NOMO-1 treated with dmso at 0.1 percent for 144 hours (cell line): Measurements from ENCODE around the gene NOP9.
A peak's percentile ranks its signal among the peaks of the same experiment; 100 is the strongest.

Experiments used
- DNase-seq: peaks from one replicate; lab custom pipeline; 2025; ENCODE audit not compliant: unreplicated experiment; lab: John Stamatoyannopoulos, UW

The NOP9 gene

DNA sequence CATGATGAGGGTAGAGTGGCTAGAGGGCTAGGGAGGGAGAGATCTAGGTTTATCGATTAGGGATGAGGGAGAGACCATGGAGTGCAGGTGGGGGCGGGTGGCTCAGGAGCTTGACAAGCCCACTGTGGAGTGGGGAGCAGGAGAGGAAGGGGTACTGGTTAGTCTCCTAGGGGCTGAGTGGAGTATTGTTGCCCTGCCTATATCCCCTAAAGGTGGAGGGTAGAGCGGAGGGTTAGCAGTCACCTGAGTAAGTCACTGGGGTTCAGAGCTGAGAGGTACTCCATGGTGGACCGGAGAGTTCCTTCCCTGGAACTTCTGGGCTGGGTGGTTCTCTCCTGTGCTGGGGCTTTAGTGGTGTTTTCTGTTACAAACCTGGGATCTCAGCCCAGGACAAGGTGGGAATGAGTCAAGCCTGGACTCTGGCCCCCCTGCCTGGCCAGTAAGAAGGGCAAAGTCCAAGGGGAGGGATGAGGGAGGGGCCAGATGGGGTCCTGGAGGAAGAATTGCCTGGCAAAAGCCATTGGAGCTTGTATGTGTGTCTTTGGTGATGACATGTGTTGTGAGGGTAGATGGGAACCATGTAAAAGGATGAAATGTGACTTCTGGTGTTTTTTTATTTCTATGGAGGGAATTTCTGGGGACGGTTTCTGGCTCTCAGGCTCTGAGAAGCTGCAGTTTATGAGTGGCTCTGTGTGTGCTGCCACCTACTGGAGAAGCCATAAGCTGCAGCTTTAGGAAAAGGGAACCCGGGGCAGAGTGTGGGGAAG, 8.1 kb downstream of the NOP9 start, which contains the start of gene CIDEB:
TSS of gene CIDEB (minus strand) at position 403 of the 767 bp plus-strand sequence. CDS start at position 284, 119 bp downstream.
- DNase-seq, result peak; percentile 55

DNA sequence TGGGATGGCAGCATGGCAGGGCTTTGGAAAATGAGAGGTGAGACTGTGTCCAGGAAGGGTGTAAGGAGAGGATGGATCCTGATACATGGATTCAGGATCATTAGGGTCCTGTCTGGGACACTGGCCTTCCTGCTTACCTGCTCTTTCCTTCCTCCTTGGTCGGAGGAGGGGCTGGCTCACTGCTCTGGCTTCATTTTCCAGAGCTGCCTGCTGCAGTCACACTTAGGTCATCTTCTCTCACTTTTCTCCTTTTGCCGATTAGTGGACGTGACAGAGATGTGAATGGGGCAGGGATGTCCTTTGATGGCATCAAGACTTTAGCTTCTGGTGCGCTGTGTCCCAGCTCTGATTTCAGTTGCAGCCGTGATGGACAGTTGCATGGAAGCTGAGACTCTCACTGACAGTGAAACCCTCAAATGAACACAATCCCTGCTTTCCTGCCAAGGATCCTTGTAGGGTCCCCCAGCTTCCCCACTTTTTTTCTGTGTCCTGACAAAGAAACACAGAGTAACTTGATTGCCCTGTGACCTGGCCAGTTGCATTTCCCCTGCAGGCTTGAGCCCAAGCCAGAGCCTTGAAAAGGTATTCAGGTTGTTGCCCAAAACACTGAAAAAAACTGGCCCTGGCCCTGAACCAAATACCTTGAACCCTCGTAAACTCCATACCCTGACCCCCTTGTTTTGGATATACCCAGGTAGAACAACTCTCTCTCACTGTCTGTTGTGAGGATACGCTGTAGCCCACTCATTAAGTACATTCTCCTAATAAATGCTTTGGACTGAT, 8.9 kb downstream of the NOP9 start:
- no peak for DNase-seq

GRCh38 chr14:24309538-24310264, 10.1 kb downstream of the NOP9 start, which contains the start of gene LTB4R2:
Gene LTB4R2 (plus strand): TSS chr14:24310140. CDS start chr14:24310665, 525 bp downstream.
- no peak for DNase-seq

DNA sequence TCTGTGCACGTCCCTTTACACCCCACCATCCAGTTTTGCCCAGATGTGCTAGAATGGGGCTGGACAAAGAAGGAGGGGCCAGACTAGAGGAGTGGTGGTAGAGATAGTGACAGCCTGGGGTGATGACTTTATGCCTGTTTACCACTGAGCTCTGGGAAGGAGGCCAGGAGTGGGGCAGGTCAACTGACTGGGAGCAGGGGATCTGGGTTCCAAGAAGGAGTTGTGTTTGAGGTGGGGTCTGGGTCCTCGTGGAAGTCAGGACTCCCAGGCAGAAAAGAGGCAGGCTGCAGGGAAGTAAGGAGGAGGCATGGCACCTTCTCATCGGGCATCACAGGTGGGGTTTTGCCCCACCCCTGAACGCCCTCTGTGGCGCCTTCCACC, 10.6 kb downstream of the NOP9 start:
- DNase-seq, result no peak

- DNase-seq, result peak; percentile 81
Observed at GRCh38 chr14:24310646-24311604, 11.3 kb downstream of the NOP9 start, which contains the start of gene LTB4R. Gene LTB4R (plus strand): TSS chr14:24311502. CDS start chr14:24315652, 4,150 bp downstream.

DNA sequence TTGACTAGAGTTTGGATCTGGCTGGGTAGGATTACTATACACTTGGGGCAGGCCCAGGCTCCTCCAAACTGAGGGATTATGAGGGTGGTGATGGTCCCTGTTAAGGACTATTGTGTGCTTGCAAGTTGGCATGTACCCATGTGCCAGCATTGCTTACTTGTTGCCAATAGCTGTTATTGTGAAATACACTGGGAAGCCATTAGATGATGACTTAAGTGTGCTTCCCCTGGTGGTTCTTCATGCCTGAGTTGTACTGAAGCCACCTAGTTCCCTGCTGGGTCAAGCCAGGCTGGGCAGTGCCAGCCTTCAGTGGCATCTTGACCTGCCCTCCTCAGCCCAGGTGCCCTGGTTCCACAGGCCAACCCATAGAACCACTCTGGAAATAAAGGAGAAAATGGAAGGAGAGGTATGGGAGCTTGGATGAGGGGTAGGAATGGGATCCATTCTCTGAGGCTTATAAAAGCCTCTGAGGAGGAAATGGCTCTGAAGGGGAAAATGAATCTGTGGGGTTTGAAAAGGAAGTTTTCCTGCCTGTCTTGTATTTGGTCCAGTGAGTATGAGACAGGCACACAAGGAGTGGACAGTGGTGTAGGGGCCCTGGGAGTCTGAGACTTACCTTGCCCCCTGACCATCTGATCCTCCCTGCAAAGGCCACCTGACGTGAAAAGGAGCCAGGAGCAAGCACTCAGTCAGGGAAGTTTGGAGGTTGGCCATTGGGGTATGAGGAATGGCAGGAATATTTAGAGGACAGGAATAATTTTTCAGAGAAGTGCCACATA, 12.4 kb downstream of the NOP9 start:
- DNase-seq, result no peak

GRCh38 chr14:24312736-24313507, 13.3 kb downstream of the NOP9 start:
- DNase-seq, result peak; percentile 82

DNA sequence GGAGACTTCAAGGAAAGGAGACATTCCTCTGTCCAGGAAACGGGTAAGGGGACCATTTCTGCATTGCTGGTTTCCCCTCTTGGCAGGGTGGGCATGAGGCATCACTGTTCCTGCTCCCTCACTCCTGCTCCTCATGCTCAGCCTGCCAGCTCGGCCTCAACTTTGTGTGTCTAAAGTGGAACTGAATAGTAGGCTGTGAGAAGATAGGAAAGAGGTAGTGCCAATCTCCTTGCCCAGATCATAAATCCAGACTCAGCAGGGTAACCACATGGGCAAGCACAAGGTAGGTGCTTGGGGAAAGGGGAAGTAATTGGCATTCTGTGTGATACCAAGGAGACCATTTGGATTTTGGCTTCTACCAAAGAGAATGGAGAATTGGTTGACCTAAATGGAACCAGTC, 14.3 kb downstream of the NOP9 start:
- DNase-seq, result peak; percentile 11

GRCh38 chr14:24314377-24315193, 14.9 kb downstream of the NOP9 start:
- DNase-seq, result no peak

DNA sequence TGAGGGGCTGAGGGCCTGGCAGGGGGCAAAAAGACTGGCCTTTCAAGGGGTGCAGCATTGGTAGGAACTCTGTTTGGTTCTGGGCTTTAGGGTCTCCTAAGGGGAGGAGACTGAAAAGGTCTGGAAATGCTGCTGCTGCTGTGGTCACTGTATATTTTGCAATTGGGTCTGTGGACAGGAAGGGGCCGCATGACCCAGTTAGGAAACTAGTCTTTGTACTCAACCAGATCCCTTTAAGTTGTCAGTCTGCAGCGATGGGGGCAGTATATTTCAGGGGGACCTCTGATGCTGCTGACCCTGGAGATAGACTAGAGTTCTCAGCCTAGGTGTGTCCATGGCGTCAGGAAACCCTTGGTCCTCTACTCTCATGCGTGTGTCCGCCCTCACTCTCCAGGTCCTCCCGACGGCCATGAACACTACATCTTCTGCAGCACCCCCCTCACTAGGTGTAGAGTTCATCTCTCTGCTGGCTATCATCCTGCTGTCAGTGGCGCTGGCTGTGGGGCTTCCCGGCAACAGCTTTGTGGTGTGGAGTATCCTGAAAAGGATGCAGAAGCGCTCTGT, 15.7 kb downstream of the NOP9 start:
- no peak for DNase-seq

DNA sequence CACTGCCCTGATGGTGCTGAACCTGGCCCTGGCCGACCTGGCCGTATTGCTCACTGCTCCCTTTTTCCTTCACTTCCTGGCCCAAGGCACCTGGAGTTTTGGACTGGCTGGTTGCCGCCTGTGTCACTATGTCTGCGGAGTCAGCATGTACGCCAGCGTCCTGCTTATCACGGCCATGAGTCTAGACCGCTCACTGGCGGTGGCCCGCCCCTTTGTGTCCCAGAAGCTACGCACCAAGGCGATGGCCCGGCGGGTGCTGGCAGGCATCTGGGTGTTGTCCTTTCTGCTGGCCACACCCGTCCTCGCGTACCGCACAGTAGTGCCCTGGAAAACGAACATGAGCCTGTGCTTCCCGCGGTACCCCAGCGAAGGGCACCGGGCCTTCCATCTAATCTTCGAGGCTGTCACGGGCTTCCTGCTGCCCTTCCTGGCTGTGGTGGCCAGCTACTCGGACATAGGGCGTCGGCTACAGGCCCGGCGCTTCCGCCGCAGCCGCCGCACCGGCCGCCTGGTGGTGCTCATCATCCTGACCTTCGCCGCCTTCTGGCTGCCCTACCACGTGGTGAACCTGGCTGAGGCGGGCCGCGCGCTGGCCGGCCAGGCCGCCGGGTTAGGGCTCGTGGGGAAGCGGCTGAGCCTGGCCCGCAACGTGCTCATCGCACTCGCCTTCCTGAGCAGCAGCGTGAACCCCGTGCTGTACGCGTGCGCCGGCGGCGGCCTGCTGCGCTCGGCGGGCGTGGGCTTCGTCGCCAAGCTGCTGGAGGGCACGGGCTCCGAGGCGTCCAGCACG, 16.4 kb downstream of the NOP9 start:
- DNase-seq, result no peak

GRCh38 chr14:24316597-24316950, 16.9 kb downstream of the NOP9 start:
- no peak for DNase-seq

- DNase-seq, result no peak
Observed at GRCh38 chr14:24317141-24317928, 17.7 kb downstream of the NOP9 start.

- no peak for DNase-seq
Observed at GRCh38 chr14:24321212-24321975, 21.7 kb downstream of the NOP9 start.

DNA sequence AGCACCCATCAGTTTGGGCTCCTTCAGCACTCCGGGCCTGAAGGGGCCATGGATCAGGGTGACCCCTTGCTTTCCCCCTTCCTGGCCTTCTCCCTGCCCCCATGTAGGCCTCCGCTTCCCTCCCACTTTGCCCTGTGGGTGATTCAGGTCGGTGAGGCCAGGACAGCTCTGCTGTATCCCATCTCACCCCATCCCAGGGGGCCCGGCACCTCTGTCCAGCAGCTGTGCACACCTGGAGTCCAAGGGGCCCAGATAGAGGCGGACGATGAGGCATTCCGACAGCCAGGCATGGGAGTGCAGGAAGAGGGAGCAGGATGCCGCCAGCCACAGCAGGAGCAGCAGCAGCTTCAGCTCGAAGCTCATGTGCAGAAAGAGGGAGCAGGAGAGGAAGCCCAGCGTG, 23.0 kb downstream of the NOP9 start:
- no peak for DNase-seq
